HCT116 (cell line): ENCODE results near the gene OR2AG2.

ENCODE experiments used
- CEBPB ChIP-seq: IDR thresholded peaks from 2 replicates; pipeline ENCODE4 v1.6.1; 2012; ENCODE audit warnings: low read depth
- CTCF ChIP-seq, 3 experiments: fragments of 200-600 bp in 1 of 3; sonication (generic) in 1 of 3; IDR thresholded peaks in 2 of 3; conservative IDR thresholded peaks in 1 of 3; 2 replicates each; pipeline ENCODE4 v1.5.1; 2012 to 2017; ENCODE audit warnings: low read depth in 2 of 3, low read length in 2 of 3, antibody characterized with exemption in 1 of 3, borderline replicate concordance in 1 of 3, control low read depth in 1 of 3, mild to moderate bottlenecking in 1 of 3, mixed read lengths in 1 of 3, mixed run types in 1 of 3, moderate library complexity in 1 of 3; ENCODE audit not compliant: insufficient read depth in 1 of 3
- EGR1 ChIP-seq: IDR thresholded peaks from 2 replicates; pipeline ENCODE4 v1.6.1; 2012; ENCODE audit warnings: low read depth
- EZH2 ChIP-seq: fragments of 200-600 bp; sonication (generic); IDR thresholded peaks from 2 replicates; pipeline ENCODE4 v1.6.1; 2017; ENCODE audit warnings: antibody characterized with exemption, mixed run types
- EZH2phosphoT487 ChIP-seq: fragments of 200-600 bp; IDR thresholded peaks from 2 replicates; pipeline ENCODE4 v1.6.1; 2018; ENCODE audit warnings: antibody characterized with exemption, borderline replicate concordance
- MAX ChIP-seq: IDR thresholded peaks from 2 replicates; pipeline ENCODE4 v1.6.1; 2012
- POLR2A ChIP-seq: IDR thresholded peaks from 2 replicates; pipeline ENCODE4 v1.7.0; 2011; ENCODE audit warnings: borderline replicate concordance; ENCODE audit not compliant: insufficient read depth, insufficient read length; ENCODE audit errors: extremely low read depth
- POLR2AphosphoS5 ChIP-seq: IDR thresholded peaks from 2 replicates; pipeline ENCODE4 v1.6.1; 2011; ENCODE audit warnings: mild to moderate bottlenecking, low read depth, low read length, moderate library complexity
- RAD21 ChIP-seq: IDR thresholded peaks from 2 replicates; pipeline ENCODE4 v1.6.1; 2012; ENCODE audit warnings: low read depth, mild to moderate bottlenecking
- SP1 ChIP-seq: IDR thresholded peaks from 2 replicates; pipeline ENCODE4 v1.6.1; 2012; ENCODE audit warnings: low read depth
- YY1 ChIP-seq: IDR thresholded peaks from 2 replicates; pipeline ENCODE4 v1.6.1; 2011; ENCODE audit warnings: low read length, low read depth, moderate library complexity, mild to moderate bottlenecking; ENCODE audit not compliant: insufficient replicate concordance; ENCODE audit errors: extremely low read depth
- ZNF274 ChIP-seq: fragments of 200-500 bp; sonication (Bioruptor generic); IDR thresholded peaks from 2 replicates; pipeline ENCODE4 v1.6.1; 2014; ENCODE audit warnings: mild to moderate bottlenecking, low read depth, low read length, inconsistent platforms
- TF ChIP-seq, protein P1 (sequence below): IDR thresholded peaks from 2 replicates; pipeline ENCODE4 v1.6.1; 2011; ENCODE audit warnings: mild to moderate bottlenecking, low read length, moderate library complexity; ENCODE audit not compliant: insufficient replicate concordance; ENCODE audit errors: extremely low read depth
- TF ChIP-seq, protein P2 (sequence below): IDR thresholded peaks from 2 replicates; pipeline ENCODE4 v1.6.1; 2012; ENCODE audit warnings: low read depth

GRCh38 chr11:6725386-6725896 lies 46.3 kb downstream of the OR2AG2 start:
- no peak for TF ChIP-seq POLR2A
- no peak for TF ChIP-seq EGR1
- TF ChIP-seq CTCF (IDR thresholded peaks at IDR 0.05 in 2 of 3, conservative IDR thresholded peaks at IDR 0.05 in 1 of 3; ENCODE audit: borderline replicate concordance in 1 of 3, insufficient read depth in 1 of 3, low read depth in 2 of 3, low read length in 2 of 3) = no peak
- TF ChIP-seq EZH2phosphoT487 = no peak
- TF ChIP-seq POLR2AphosphoS5 = no peak
- TF ChIP-seq, protein P1, sequence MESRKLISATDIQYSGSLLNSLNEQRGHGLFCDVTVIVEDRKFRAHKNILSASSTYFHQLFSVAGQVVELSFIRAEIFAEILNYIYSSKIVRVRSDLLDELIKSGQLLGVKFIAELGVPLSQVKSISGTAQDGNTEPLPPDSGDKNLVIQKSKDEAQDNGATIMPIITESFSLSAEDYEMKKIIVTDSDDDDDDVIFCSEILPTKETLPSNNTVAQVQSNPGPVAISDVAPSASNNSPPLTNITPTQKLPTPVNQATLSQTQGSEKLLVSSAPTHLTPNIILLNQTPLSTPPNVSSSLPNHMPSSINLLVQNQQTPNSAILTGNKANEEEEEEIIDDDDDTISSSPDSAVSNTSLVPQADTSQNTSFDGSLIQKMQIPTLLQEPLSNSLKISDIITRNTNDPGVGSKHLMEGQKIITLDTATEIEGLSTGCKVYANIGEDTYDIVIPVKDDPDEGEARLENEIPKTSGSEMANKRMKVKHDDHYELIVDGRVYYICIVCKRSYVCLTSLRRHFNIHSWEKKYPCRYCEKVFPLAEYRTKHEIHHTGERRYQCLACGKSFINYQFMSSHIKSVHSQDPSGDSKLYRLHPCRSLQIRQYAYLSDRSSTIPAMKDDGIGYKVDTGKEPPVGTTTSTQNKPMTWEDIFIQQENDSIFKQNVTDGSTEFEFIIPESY = no peak
- TF ChIP-seq, protein P2, sequence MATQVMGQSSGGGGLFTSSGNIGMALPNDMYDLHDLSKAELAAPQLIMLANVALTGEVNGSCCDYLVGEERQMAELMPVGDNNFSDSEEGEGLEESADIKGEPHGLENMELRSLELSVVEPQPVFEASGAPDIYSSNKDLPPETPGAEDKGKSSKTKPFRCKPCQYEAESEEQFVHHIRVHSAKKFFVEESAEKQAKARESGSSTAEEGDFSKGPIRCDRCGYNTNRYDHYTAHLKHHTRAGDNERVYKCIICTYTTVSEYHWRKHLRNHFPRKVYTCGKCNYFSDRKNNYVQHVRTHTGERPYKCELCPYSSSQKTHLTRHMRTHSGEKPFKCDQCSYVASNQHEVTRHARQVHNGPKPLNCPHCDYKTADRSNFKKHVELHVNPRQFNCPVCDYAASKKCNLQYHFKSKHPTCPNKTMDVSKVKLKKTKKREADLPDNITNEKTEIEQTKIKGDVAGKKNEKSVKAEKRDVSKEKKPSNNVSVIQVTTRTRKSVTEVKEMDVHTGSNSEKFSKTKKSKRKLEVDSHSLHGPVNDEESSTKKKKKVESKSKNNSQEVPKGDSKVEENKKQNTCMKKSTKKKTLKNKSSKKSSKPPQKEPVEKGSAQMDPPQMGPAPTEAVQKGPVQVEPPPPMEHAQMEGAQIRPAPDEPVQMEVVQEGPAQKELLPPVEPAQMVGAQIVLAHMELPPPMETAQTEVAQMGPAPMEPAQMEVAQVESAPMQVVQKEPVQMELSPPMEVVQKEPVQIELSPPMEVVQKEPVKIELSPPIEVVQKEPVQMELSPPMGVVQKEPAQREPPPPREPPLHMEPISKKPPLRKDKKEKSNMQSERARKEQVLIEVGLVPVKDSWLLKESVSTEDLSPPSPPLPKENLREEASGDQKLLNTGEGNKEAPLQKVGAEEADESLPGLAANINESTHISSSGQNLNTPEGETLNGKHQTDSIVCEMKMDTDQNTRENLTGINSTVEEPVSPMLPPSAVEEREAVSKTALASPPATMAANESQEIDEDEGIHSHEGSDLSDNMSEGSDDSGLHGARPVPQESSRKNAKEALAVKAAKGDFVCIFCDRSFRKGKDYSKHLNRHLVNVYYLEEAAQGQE = no peak
- TF ChIP-seq MAX = no peak
- TF ChIP-seq EZH2 = no peak
- no peak for TF ChIP-seq SP1
- no peak for TF ChIP-seq CEBPB
- no peak for TF ChIP-seq ZNF274
- no peak for TF ChIP-seq YY1
- TF ChIP-seq RAD21 = no peak
